ENCODE results near the gene UNC93A.

Gene UNC93A

DNA sequence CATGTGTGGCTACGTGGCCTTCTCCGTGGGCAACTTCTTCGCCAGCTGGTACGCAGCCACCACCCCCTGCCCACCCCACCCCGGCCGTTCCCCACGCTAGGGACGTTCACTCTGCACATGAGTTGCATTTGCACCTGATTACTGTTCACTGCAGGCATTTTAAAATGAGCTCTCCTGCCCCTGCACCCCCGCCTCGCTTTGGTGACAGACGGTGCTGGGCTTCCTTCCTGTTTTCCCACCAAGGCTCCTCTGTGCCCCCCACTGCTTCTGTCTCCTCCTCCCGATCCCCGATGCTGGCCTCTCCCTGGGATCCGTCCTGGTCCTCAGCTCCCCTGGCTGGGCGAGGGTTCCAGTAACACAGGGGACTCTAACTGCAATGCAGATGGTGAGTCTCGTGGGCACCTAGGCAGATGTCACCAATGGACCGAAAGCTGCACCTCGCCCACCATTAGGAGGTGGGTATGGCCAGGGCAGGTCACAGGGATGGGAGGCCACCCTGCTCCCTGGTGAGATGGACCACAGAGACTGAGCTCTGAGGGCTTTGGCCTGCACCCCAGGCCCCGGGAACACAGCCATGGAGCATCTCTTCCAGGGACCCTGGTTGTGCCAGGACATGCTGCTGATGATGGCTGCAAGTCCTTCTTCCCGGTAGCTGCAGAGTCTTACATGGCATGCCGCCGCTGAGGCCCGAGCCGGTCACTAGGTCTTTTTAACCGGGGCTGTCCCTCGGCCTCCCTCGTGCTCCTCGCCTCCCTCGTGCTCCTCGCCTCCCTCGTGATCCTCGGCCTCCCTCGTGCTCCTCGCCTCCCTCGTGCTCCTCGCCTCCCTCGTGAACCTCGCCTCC is 3.8 kb downstream of the UNC93A start:
- TF ChIP-seq, protein P1, sequence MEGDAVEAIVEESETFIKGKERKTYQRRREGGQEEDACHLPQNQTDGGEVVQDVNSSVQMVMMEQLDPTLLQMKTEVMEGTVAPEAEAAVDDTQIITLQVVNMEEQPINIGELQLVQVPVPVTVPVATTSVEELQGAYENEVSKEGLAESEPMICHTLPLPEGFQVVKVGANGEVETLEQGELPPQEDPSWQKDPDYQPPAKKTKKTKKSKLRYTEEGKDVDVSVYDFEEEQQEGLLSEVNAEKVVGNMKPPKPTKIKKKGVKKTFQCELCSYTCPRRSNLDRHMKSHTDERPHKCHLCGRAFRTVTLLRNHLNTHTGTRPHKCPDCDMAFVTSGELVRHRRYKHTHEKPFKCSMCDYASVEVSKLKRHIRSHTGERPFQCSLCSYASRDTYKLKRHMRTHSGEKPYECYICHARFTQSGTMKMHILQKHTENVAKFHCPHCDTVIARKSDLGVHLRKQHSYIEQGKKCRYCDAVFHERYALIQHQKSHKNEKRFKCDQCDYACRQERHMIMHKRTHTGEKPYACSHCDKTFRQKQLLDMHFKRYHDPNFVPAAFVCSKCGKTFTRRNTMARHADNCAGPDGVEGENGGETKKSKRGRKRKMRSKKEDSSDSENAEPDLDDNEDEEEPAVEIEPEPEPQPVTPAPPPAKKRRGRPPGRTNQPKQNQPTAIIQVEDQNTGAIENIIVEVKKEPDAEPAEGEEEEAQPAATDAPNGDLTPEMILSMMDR (IDR thresholded peaks at IDR 0.05), result no peak

GRCh38 chr6:167295495-167296292 is 4.6 kb downstream of the UNC93A start:
- TF ChIP-seq, protein P1 (IDR thresholded peaks at IDR 0.05), result no peak

GRCh38 chr6:167296293-167296690 is 5.2 kb downstream of the UNC93A start:
- TF ChIP-seq, protein P1 (IDR thresholded peaks at IDR 0.05), result no peak

DNA sequence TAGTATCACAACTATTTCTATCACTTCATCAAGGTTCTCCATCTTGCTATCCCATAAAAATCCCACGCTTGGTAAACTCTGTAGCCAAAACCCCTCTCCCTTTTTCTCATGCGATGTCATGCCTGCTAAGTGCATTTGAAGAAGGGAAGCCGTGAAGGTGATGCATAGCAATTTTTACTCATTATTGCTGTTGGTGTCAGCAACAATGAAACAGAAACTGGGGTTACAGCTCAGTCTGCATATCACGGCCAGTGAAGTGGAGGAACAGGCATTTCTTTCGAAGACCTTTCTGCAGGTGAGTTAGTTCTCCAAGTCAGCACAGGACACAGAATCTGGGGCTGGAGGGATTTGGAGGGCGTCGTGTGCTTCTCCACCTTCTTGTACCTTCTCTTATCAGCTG is 5.8 kb downstream of the UNC93A start:
- TF ChIP-seq, protein P1 (IDR thresholded peaks at IDR 0.05), result no peak

DNA sequence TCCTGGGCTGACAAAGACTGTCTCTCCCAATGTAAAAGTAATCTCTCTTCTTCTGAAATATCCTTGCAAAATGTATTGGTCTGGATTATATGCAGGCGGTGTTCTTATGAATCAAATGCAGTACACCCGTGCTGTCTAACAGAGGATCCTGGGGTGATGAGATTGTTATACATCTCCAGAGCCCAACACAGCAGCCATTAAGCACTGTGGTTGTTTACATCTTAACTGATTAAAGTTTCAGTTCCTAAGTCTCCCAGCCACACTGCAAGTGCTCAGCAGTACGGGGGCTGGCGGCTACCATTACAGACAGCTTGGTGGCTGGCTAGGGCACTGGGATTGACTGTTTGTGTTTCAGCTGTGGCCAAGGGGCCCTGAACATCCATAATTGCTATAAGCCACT is 7.0 kb downstream of the UNC93A start:
- TF ChIP-seq, protein P1 (IDR thresholded peaks at IDR 0.05), result no peak

DNA sequence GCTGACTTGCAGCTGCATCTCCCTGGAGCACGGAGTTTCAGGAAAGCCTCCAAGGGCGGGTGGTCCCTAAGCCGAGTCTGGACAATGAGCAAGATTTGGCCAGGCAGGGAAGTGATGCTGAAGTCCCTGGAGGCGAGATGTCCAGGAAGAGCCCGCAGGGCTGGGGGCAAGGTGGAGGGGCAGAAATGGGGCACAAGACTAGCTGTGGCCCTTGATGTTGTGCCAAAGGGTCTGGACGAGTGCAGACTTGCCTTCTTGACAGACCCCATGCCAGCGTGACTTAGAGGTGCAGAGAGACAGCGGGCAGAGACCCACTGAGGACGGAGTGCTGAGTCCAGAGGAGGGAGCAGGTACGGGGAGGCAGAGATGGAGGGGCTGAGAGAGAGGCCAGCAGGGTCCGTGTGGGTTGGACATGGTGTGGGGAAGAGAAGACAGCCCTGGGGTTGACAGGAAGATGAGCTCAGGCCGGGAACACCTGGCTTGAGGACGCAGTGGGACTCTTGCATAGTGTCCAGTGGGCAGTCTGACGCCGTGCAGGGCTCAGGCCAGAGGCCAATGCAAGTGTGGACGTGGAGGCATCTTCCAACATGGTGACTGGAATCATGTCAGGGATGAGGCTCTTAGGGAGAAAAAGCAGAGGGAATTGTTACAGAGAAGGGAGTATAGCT is 8.7 kb downstream of the UNC93A start:
- TF ChIP-seq, protein P1 (IDR thresholded peaks at IDR 0.05), result no peak
